OCI-LY3 (cell line): Measurements from ENCODE around the gene LENEP.

Experiments
- CTCF ChIP-seq: fragments of 200-600, 300-600 bp; sonication (generic); IDR thresholded peaks from 2 replicates; pipeline ENCODE4 v1.5.1; 2014; ENCODE audit warnings: antibody characterized with exemption, low read length, low read depth
- EZH2phosphoT487 ChIP-seq: fragments of 200-600 bp; shearing (Covaris generic); IDR thresholded peaks from 2 replicates; pipeline ENCODE4 v1.6.1; 2018; ENCODE audit warnings: antibody characterized with exemption, mixed run types, low read depth

- no peak for TF ChIP-seq CTCF
- no peak for TF ChIP-seq EZH2phosphoT487
These were observed 49.4 kb downstream of the LENEP start for GRCh38 chr1:155042789-155043188.
